Measurements from ENCODE around the gene SDF2.

The SDF2 gene

GRCh38 chr17:28686296-28686695 lies 24.6 kb upstream of the SDF2 start:
- TF ChIP-seq CTCF (IDR thresholded peaks at IDR 0.05; ENCODE audit: control extremely low read depth, extremely low read depth, low read depth, missing control alignments) = no peak
- CTCF ChIA-PET = interaction anchor here (0.7 to 2.3 kb wide), 2 partner anchors 10 to 13 kb away, joined by 3 to 8 read pairs; no protein-coding TSS in a partner anchor
- DNase-seq (ENCODE audit: extremely low spot score) = no peak
- POLR2A ChIA-PET = no interaction called here

GRCh38 chr17:28685366-28685765 lies 23.7 kb upstream of the SDF2 start:
- TF ChIP-seq CTCF (IDR thresholded peaks at IDR 0.05; ENCODE audit: control extremely low read depth, extremely low read depth, low read depth, missing control alignments) = no peak
- CTCF ChIA-PET = interaction anchor here (2.3 kb wide), 1 partner anchor 9 kb away, joined by 8 read pairs; no protein-coding TSS in a partner anchor
- POLR2A ChIA-PET = no interaction called here
- DNase-seq (ENCODE audit: extremely low spot score) = no peak

- ChIA-PET CTCF (no interaction called here), POLR2A (no interaction called here)
- TF ChIP-seq CTCF (IDR thresholded peaks at IDR 0.05; ENCODE audit: control extremely low read depth, extremely low read depth, low read depth, missing control alignments) = no peak
- no peak for DNase-seq (ENCODE audit: extremely low spot score)
These were observed 23.3 kb upstream of the SDF2 start for GRCh38 chr17:28684963-28685362.

GRCh38 chr17:28682655-28683054 lies 20.9 kb upstream of the SDF2 start:
- ChIA-PET CTCF (no interaction called here), POLR2A (interaction anchor here (0.8 kb wide), 1 partner anchor 44 kb away, joined by 3 read pairs; the partner anchor contains the start of gene TLCD1)
- no peak for DNase-seq (ENCODE audit: extremely low spot score)
- no peak for TF ChIP-seq CTCF (IDR thresholded peaks at IDR 0.05; ENCODE audit: control extremely low read depth, extremely low read depth, low read depth, missing control alignments)

GRCh38 chr17:28675980-28676379 lies 14.3 kb upstream of the SDF2 start:
- ChIA-PET POLR2A (interaction anchor here (0.9 kb wide), 1 partner anchor 12 kb away, joined by 4 read pairs; no protein-coding TSS in a partner anchor), CTCF (interaction anchor here (1.2 to 3.0 kb wide), 8 partner anchors 10 to 441 kb away, joined by 3 to 16 read pairs (median 5); partner anchors contain the start of genes SDF2 and SUPT6H)
- no peak for DNase-seq (ENCODE audit: extremely low spot score)
- peak; percentile 49 for TF ChIP-seq CTCF (IDR thresholded peaks at IDR 0.05; ENCODE audit: control extremely low read depth, extremely low read depth, low read depth, missing control alignments)

GRCh38 chr17:28675490-28675889 lies 13.8 kb upstream of the SDF2 start:
- POLR2A ChIA-PET = interaction anchor here (0.6 to 0.9 kb wide), 2 partner anchors 10 to 13 kb away, joined by 3 to 4 read pairs; no protein-coding TSS in a partner anchor
- TF ChIP-seq CTCF (IDR thresholded peaks at IDR 0.05; ENCODE audit: control extremely low read depth, extremely low read depth, low read depth, missing control alignments) = no peak
- CTCF ChIA-PET = interaction anchor here (1.0 to 3.0 kb wide), 8 partner anchors 9 to 441 kb away, joined by 3 to 16 read pairs (median 4); partner anchors contain the start of genes SDF2 and SUPT6H

More at GRCh38 chr17:28675490-28675889, 13.8 kb upstream of the SDF2 start:
- DNase-seq (ENCODE audit: extremely low spot score) = no peak

Data from GM10248 (cell line).